GM21723 (cell line): Measurements from ENCODE around the gene MUC5B.

ENCODE experiments used
- ATAC-seq: cut with Tn5 transposase; IDR thresholded peaks from one replicate; pipeline ENCODE4 v1.9.1; 2021; ENCODE audit warnings: mild to moderate bottlenecking, moderate library complexity; ENCODE audit not compliant: unreplicated experiment

The MUC5B gene

DNA sequence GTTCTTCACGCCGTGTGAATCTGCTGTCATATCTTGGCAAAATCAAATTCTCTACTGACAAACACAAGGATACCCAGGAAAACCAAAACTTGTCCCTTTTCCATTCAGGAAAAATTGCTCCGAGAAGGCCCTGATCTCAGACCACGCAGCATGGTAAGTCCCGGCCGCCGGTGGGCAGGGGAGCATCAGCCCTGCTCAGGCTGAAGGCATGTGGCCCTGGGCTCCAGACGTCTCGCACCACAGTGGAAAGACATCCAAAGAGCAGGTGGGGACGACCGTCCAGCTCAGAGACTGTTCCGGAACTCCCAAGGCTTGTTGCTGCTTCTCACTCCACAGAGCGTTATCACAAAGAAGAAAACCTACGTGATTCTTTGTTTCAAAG lies 56.8 kb downstream of the MUC5B start:
- ATAC-seq: no peak

DNA sequence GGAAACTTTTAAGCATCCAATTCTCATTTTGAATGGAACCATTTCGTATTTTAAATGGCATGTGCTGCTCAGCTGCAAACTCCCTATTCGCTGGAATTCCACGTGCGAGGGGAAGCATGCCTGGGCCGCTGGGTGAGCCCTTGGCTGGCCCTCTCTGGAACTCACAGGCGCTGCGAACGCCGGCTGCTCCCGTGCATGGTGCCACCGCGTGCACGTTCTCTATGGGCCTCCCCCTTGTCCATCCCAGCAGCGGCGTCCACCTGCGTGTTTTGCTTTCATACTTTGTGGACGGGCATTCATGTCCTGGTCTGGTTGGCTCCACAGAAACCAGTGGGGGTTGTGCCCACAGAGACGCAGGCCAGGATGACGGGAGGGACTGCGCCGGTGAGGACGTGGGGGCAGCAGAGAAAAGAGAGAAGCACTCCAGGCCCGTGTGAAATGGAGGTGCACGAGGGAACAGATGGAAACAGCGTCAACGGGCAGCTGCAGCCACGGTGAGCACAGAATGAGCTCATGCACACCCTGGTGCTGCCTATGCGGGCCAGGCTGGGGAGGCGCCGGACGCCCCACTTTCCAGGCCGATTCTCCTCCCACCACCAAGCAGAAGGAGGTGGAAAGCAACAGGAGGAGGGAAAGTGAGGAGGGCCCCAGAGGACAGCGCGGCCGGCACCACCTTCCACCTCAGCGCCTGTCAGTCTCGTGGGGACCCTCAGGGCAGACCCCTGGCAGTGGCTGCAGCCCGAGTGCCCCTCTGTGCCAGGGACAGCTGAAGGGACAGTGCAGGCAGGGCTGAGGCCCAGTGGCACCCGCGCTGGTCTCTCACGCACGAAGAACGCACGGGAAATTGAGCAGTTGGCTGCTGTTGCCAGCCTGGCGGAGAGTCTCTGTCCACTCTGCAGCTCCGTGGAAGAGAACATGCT lies 57.5 kb downstream of the MUC5B start:
- ATAC-seq: no peak

DNA sequence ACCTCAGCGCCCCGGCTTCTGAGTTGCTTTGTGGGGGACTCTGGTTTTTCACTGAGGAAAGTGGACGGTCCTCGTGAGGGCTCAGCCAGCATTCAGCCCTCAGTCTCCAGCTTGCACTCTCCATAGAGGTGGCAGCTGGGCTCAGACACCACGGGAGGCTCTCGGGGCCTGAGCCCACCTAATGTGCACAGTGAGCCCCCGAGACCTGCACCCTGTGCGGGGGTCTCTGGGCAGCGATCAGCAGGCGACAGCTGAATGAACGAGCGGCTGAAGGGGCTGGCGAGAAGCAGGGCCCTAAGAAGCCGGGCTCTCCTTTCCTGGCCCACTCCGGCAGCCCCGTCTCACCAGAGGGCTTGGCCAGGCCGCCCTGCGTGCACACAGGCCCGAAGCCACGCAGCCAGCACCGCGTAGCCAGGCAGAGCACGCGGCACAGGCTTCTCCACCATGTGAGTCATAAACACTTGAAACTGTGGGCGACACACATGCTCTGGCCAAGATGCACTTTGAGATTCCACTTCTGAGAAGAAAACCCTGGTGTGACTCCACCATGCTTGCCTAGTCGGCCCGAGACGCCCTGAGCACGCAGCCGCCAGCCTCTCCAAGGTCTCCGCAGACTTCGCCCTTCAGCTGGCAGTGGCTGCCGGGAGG lies 58.6 kb downstream of the MUC5B start:
- no peak for ATAC-seq

DNA sequence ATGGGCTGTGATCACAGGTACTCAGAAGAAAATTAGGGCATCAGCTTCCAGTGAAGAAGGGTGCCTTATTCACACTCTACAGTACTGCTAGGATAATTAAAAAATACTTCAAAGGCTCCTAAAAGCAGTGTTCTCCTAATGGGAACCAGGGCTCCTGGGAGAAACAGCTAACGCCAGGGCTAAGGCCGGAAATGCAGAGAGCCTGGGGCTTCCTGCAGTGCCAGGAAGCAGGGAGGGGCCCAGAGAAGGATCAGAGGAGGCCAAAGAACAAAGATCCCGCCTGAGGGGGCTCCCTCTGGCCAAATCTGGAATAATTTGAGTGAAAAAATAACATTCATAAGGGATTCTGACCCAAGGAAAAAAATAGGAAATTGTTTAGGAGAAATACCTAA lies 59.1 kb downstream of the MUC5B start:
- ATAC-seq: no peak

DNA sequence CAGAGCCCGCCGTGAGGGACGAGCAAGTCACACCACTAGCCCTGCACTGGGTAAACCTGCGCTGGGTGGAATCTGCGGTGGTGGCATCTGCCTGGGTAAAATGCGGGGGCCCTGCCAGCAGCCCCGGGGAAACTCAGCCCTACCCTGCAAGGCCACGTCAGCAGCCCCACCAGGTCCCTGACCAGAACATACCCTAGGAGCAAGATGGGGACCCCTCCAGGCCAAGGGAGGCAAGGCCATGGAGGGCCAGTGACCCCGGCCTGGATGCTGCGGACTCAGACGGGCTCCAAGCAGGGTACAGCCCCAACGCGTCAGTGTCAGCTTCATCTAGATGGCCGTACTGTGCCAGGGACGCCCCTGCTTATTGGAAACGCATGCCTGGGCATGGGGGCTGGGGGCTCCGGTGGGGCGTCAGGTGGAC lies 60.2 kb downstream of the MUC5B start:
- no peak for ATAC-seq

DNA sequence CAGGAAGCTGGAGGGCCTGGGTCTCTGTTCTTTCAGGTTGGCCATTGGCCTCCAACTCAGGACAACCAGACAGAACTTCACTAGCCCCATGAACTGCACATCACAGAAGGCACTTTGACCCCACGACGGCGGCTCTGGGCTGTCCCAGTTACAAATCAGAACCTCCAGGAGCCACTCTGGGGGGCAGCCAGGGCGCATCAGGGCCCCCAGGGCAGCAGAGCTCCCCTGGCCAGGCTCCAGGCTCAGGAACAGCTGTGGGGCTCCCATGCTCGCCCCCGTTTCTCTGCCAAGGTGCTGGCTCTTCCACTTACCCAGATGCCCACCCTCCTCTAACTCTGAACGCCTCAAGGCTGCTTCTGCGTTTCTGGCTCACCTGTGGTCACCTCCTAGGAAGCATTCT lies 61.0 kb downstream of the MUC5B start:
- ATAC-seq: no peak

DNA sequence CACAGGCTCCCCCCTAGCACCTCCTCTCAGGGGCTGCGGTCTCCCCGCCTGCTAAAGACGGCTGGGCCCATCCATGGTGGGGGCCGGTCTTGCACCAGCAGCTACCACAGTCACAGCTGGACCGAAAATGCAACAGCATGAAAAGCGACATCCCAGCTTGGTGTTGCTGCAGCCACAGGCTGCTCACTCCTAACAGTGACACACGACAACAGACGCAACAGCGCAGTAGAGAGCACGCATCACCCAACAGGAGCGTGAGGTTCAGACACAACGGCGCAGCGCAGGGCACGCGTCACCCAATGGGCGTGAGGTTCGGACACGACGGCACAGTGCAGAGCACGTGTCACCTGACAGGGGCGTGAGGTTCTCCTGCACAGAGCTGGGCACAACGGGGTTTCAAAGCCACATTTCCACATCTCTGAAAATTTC lies 62.5 kb downstream of the MUC5B start:
- no peak for ATAC-seq

DNA sequence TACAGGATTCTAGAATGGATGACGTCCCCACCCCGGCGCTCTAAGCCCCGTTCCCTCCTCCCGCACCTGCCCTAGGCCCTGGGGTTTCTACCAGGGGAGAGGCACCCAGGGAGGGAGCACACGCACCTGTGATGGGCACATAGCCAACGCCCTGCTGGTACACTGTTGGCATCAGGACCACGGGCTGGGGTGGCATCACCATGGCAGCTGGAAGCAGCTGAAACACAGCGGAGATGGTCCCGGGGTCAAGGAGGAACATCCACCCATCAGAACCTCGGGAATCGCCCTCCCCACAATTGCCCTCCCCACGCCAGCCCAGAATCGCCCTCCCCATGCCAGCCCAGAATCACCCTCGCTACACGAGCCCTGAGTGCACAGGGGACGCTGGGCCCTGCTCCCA lies 63.0 kb downstream of the MUC5B start:
- no peak for ATAC-seq

DNA sequence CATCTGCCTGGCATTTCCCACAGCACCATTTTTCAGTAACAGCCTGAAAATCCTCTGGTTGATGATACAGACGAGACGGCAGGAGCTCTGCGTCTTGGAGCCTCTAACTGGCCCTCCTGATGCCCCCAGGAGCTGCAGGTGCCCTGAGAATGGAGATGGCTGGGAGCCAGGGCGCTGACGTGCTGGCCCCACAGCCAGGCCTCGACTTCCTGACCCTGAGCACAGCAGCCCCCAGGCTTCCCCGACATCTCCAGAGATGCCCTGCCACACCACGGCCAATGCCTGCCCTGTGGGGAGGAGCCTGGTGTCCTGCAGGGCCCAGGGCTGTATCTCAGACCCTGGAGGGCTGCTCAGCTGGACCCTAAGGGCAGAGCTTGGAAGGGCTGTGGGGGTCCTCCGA lies 65.1 kb downstream of the MUC5B start:
- ATAC-seq: no peak

DNA sequence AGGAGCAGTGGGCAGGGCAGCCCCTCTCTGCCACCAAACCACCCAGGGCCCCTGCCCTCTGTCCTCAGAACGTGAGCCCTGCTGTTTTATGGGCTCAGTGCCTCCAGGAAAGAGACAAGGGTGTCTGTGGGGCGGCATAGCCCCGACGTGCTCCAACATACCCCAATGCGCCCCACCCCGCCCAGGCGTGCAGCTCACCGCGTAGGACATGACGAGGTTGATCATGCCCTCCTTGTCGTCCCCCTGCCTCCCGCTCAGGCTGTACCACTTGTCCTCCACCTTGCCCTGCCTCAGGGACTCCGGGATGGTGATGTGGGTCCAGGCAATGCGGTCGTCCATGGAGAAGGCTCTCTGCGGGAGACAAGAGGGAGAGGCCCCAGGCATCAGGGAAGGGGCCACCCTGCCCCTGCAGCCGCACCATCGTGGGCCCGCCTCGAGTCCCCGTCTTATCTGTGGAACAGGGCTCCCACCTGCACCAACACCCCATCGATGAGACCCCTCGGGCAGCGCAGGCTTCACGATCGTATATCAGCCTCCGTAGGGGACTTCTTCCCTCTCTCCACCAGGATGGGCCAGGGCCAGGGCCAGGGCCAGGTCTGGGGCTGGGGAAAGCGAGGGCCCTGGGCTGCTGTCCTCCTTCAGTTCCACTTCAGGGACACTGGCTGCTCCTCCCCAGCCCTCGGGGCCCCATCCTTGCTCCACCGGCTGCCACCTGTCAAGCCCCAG lies 65.7 kb downstream of the MUC5B start:
- no peak for ATAC-seq

DNA sequence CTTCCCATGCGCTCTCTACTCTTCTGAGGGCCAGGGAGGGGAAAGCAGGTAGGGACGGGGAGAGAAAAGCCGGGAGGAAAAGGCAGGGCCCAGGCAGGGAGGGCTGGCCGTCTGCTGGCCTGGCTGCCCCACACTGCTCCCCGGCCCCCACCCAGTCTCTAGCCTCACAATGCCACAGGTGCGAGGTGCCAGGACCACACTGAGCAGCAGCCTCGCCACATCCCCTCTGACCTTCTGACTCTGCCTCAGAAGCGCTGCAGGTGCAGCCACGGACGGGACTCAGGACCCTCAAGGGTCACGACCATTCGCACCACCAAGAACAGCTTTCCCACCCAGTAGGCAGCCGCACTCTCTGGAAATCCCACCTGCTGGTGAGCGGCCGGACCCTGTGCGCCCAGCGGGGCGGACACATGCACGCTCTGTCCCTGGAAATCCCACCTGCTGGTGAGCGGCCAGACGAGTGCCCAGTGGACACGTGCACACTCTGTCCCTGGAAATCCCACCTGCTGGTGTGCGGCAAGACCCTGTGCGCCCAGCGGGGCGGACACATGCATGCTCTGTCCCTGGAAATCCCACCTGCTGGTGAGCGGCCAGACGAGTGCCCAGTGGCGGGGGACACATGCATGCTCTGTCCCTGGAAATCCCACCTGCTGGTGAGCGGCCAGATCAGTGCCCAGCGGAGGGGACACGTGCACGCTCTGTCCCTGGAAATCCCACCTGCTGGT lies 66.5 kb downstream of the MUC5B start:
- ATAC-seq: no peak

DNA sequence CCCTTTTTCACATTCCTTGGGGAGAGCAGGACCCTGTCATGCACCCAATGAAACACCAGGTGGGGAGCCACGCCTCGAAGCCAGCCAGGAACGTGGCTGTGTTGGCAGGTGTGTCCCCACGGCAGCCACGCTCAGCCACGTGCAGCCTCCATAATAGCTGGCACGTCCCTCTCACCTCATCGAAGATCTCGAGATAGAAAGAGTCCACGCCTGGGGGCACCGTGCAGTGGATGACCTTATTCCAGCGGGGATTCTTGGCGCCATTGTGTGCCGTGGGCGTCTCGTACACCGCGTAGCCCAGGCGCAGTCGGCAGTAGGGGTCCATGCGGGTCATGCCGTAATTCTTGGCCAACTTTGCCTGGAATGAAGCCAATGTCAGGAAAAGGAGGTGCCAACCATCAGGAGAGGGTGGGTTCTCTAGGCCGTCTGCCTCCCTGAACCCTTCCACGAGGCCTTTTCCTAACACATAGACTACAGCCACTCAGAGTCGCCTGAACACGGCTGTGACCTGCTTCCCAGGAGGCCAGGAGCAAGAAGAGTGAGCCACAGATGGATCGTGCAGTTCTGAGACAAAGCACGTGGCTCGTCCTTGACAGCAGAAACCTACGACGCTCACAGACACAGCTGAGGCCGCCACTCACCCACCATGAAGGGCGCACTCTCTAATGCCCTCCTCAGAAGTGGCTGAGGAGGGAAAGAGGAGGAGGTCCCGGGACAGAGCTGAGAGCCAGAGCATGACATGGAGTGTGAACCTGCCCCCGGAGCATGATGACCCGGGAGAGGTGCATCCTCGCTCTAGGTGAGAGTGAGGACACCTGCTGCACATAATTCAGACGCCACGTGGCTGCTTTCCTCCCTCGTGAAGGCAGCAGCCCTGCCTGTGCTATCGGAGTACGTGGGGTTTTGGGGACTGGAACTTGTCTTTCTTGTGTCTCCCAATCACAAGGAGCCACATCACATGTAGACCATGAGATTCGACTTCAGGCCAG lies 67.5 kb downstream of the MUC5B start:
- no peak for ATAC-seq

DNA sequence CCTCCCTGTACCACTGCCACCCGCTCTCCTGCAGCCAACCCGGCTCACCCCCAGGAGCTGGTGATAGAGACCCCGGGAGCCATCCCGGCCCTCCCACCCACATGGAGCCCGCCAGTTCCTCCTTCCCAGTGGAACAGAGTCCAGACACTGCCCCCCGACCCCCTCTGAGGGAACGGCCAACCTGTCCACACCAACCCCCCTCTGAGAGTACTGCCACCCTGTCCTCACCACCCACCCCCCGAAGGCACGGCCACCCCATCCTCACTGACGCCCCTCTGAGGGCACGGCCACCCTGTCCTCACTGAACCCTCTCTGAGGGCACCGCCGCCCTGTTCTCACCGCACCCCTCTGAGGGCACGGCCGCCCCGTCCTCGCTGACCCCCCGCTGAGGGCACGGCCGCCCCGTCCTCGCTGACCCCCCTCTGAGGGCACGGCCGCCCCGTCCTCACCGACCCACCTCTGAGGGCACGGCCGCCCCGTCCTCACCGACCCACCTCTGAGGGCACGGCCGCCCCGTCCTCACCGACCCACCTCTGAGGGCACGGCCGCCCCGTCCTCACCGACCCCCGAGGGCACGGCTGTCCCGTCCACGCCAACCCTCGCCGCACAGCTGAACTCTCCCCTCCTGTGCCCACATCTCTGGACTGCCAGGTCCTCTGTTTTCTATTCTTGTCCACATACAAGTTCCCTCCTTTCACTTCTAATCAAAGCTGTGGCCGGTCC lies 68.6 kb downstream of the MUC5B start:
- no peak for ATAC-seq

DNA sequence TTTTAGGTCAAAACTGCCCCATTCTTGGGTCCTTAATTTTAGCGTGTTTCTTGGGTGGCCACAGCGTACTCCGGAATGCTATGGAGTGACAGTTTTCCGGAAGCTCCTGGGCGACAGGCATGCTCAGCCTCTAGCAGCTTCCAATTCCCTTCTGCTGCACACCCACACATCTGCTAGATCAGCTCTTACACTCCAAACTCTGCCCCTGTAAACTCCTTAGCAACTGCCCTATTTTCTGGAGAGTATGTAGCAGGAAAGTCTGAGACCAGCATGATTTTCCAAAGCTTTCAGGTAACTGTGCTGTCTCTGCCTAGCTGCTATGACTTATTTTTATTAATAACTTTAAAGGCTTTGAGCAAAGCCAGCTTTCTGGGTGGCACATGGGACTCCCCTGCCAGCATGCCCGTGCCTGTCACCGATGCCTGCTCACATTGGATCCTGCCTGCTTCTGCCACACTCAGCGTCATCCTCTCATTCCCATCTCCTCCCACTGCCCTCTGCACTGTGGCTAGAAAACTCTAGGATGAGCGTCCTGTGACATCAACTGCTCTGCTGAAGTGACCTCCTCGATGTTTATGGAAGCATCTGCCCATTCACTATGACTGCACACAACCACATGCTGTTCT lies 69.3 kb downstream of the MUC5B start:
- no peak for ATAC-seq

DNA sequence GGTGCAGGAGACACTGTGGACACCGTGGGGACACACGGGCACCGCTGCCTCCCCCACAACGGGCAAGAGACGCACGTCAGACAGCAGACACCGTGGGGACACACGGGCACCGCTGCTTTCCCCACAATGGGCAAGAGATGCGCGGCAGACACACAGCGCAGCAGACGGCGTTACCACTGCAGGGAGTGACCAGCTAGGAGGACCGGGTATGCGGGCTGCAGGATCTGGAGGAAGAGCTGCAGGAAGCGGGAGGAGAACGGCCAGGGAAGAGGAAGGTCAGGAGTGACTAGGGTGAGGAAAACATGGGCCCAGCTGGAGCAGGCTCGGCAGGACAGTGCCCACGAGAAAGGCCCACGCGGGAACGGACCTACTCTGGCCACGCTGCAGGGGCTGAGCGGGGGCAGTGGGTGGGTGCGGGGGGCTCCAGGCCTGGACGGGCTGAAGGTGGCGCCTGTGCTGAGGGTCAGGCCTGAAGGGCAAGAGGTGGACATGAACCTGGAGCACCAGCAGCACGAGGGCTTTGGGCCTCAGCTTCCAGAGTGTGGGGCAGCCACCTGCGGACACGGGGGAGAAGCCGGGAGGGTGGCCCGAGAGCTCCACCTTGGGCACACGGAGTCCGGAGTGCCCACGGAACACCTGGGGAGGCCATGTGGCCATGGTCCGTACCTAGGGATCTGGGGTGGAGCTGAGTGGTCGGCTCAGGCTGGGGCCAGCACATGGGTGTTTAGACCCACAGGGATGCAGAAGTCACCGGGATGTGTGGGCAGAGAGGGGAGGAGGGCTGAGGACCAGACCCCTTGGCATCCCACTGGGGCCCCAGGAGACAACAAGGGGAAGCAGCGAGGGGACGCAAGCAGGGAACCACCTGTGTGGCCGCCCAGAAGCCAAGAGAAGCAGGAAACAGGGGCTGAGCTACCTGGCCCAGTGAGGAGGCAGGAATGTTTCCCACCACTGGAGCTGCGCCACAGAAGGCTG lies 70.1 kb downstream of the MUC5B start:
- no peak for ATAC-seq

DNA sequence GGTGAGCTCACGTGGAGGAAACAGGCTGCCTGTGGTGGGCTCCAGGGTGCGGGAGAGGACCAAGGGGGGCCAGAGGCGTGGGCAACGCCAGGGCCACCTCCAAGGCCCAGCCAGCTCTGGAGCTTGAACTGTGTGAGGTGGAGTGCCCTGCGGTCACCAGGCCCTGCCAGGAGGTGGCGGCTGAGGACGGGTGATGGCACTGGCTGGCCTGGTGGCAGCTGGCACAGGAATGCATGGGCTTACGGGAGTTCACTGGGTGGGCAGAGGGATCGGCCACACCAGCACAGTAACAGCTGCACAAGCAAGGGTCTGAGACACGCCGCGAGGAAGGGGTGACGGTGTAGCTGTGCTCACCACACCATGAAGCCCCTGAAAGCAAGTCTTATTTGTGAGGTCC lies 70.8 kb downstream of the MUC5B start:
- ATAC-seq: no peak

DNA sequence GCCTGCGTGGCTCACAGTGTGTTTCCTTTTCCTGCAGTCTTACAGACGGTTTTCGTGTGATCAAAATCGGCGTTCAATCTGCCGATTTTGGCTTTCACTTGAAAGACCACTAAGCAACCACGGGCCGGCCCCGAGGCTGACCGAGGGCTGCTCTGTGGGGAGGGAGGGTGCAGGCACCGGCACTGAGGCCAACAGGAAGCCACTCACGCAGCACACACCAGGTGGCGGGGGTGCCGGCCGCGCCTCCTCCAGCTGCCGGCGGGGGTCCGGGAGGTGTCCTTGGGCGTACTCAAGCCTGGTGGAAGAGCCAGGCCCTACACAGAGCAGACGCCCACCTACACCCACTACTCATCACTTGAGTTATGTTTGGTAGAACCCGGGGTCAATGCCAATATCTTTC lies 72.2 kb downstream of the MUC5B start:
- no peak for ATAC-seq

DNA sequence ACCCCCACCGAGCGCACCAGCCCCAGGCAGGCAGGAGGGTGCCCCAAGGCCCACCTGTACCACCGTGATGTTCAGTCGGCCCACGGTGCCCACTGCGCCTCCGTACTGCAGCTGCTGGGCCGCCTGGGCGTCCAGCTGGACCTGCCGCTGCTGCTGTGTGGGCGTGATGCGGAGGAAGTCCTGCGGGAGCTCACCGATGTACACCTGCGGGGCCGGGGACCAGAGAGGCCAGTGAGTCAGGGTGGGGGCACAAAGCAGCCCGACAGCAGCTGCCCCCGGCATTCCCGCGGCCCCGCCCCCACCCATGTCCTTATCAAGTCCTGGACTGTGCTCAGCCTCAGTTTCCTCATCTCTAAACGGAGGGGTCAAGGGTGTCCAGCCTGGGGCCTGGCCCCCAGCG lies 72.7 kb downstream of the MUC5B start:
- ATAC-seq: no peak
